Activated naive CD4-positive, alpha-beta T cell treated with Interleukin-2 at 50 U/mL for 16 hours (primary cell): Measurements from ENCODE around the gene ZIC5.

Source experiments
- DNase-seq: peaks from one replicate; pipeline ENCODE4 v3.0.0-alpha.2; 2020

Gene ZIC5

DNA sequence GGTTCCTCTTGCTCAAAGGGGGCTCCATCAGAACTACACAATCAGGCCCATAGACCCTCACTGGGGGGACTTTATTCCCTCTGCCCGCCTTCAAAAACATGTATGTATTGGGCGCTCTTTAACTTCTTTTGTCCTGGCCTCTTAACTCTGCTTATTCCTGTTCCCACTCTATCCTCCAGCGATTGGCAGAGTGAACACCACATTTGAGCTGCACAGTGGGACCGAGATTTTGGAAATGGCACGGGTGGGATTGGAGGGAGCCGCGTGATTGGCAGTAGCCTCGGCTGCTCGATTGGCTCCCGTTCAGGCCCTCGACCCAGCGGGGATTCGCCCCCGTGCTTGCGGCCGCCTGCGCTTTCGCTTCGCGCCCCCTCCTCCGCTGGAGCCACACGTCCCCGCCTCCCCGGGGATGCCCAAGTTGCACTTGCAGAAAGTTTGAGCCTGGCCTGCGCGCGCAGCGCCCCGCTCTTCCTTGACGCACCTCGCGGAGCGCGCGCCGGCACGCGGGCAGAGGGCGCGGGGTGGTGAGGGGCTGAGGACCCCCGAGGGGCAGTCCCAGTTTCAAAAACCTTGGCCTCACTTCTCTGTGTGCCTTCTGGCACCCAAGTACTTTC, at the start of gene ZIC5:
ZIC5 (minus strand) TSS at position 192 of the 614 bp plus-strand sequence; CDS start at position 28, 164 bp downstream.
- no peak for DNase-seq

DNA sequence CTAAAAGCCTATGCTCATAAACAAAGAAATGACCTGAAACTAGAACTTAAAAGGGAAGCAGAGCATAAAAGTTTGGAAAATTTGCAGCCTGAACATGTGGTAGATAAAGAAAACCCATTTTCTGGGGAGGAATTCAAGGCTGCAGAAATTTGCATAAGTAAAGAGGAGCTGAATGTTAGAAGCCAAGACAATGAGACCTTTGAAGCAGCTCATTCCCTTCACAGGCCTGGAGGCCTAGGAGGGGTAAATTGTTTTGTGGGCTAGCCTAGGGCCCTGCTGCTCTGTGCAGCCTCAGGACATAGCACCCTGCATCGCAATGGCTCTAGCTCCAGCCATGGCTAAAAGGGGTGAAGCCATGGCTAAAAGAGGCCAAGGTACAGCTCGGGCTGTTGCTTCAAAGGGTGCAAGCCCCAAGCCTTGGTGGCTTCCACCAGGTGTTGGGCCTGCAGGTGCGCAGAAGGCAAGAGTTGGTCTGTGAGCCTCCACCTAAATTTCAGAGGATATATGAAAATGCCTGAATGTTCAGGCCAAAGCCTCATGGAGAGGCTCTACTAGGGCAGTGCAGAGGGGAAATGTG, 48.3 kb upstream of the ZIC5 start:
- DNase-seq: no peak

DNA sequence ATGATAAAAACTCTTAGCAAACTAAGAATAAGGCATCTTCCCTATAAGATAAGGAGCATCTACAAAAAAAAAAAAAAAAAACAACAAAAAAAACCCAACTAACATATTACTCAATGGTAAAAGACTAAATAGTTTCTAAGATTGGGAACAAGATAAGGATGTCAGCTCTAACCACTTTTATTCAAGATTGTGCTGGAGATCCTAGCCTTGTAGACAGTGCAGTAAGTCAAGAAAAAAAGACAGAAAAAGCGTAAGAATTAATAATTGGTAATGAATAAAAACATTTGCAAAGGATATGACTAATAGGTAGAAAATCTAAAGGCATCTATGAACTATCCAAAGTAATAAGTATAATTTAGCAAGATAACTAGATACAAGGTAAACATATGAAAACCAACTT, 43.1 kb upstream of the ZIC5 start:
- no peak for DNase-seq

DNA sequence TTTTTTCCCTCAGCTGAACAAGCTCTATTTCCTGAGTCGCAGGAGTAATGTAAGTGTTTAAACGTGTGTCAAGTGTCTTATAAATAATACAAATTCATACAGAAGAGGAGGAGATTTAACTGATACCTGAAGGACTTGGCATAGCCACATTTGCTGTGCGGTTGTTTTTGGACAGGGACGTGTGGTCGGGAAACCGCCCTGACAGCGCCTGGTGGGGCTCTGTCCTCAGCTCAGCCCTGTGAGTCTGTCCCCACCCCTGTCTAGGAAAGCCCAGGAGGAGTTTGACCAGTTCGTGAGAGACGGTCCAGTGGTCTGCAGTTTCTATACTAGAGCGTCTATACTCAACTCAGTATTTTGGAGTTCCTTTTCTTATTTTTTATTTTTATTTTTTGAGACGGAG, 26.7 kb upstream of the ZIC5 start:
- DNase-seq: no peak

DNA sequence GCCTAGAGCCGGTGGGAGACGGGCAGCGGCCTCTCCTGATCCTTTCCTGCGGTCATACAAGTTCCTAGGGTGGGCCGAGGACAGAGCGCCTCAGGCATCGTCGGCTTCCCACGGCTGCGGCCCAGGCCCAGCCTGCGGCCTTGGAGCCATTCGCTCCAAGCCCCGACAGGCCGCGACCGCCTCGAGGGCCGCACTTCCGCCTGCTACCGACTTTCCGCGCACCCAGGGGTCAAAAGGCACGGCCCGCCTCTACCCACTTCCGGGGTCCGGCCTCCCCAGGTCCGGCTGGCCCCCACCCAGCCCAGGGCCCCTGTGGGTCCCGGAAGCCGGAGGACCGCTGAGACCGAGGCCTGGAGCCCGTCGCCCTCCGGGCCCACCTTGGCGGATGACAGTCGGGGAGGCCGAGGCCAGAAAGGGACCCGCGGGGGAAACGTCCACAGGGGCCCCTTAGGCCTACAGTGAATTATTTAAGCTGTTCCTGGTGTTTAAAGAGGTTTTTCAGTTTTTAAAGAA, 26.2 kb upstream of the ZIC5 start:
- DNase-seq: no peak

DNA sequence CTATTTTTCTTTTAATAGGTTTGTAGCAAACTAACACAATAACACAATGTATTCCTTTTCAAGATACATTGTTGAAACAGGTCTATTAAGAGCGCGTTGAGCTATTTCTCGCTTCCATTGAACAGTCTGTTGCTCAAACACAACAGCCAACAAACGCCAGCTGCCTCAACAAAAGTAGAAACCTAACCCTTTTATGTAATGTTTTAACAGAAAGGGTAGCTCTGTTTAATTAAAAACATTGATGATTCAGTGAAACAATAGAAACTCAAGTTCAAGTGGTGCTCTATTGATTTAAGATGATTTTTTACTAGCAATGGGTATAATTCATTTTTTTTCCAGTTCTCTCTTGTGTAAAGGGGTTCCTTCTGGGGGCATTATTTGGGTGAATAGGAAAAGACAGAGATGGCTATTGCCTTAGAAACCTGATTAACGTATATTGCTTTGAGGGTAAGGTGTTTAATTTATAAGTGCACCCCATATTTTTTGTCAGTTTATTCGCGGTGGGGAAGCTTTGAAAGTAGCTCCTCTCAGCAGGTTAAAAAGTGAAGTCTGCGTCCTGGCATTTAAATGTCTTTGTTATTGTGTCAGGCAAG, 24.9 kb upstream of the ZIC5 start:
- no peak for DNase-seq

DNA sequence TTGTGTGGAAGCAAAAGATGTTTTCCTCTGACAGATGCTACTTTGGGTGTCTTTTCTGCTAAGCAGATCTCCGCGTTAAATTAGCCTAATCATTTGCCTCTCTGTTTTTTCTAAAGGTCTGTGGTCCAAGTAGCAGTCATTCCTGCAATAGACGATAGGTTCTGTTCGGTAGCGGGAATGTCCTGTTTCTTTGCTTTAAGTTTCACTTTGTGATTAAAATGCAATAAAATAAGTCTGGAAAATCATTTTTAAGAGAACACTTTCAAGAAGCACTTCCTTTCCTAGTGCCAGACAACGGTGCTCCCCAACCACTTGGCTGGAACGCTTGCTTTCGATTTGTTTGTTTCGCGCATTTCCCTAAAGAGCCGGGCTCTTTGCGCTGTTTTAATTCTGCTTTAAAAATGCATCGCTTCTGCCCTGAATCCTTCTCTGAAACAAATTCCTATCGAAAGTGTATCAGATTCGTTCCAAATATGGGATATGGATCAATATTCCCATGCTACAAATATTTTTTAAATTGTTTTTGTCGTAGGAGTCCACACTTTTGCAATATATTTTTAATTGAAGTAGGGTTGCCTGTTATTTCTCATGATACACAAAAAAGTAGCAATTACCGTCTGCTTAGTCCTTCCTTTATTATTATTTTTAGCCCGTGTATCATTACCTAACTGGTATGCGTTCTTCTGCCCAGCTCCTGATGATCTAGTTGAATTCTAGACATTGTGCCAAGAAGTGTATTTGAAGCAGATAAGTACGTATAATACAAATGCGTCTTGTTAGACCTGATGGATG, 24.2 kb upstream of the ZIC5 start:
- no peak for DNase-seq

DNA sequence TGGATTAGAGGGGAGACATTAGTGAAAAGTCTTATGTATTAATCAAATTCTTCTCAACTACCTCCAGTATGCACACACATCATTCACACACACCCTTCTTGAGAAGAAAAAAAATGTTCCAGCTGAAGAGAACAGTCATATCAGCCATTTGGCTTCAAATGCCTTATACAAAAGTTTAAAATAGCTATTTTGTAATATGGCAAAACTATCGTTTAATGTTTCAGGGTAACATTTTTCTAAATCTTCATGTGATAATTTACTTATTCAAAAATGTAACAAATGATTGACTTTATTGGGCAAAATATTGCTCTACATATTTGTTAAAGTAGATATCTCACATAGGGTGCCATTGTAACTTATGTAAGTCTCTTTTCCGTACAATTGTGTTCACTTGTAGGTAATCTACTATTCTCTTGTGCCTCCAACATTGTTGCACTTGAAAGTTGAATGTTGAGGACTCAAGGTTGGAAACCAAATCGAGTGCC, 23.6 kb upstream of the ZIC5 start:
- DNase-seq: no peak

DNA sequence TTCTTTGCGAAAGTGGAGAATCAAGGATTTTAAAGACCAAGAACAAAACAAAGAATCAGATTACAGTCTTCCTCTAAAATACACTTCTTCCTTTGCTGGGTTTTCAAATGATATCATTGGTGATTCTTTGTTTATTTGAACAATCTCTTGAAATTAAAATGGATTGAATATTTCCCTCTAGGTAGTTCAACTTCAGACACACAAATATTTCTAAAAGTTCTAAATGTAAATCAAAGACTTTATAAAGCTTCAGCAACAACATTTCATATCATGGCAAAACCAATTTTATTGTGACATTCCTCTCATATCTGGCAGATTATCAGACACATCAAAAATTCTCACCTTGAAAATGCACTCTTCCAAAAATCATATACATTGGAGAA, 23.1 kb upstream of the ZIC5 start:
- DNase-seq: no peak

DNA sequence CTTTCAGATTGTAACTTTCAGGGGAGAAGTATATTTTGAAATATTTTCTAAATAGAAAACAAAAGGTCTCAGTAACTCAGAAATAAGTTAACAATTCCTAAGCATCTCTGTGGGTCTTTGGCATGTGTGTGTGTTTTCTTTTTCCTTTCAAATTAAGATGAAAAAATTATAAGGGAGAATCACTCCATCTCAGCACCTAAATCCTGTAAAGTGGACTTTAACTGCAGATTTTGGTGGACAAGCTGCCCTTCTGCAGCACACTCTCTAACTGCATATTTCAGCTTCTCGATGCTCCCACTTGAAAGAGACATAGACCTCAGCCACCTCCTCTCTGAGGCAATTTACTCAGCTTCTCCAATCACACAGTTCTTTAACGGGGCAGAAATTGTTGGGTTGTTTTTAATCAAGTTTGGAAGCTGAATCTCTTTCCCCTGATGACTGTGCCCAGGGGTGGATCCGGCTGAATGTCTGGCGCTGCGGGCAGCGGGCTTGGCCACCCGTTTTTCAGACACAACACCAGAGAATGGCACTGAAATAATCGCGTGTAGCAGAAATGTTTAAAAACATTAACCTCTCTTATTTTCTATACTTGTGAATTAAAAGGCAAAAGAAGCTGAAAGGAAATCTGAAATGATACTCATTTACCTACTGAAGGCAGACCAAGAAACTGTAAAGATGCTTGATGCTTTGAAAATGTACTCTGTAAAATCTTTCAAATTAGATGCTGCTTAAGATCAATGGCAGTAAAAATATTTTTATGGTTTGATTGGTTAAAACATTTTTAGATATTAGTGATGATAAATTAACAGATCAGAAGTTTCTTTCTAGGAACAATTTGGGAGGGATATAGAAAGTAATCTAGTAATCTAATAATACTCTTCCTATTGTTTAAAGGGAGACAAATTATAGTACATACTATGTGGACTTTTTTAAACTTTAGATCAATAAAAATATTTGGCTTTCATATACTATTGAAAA, 22.4 kb upstream of the ZIC5 start:
- DNase-seq: no peak

DNA sequence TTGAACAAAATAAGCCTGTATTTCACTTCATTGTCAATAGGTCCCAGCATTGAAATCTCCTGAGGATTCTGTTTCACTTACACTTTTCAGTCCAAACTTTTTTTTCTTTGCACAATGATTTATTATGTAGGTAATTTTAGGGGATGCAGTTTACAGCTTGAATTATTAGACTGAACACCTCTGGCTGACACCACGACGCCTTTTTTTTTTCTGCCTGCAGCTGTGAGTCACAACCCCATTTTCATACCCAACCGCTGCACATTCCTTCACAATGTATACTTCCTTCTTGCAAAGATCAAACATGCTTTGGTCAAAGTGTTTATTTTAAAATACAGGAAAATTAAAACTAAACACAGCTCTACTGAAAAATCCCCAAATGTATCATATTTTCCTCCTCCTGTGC, 21.4 kb upstream of the ZIC5 start:
- DNase-seq: no peak

DNA sequence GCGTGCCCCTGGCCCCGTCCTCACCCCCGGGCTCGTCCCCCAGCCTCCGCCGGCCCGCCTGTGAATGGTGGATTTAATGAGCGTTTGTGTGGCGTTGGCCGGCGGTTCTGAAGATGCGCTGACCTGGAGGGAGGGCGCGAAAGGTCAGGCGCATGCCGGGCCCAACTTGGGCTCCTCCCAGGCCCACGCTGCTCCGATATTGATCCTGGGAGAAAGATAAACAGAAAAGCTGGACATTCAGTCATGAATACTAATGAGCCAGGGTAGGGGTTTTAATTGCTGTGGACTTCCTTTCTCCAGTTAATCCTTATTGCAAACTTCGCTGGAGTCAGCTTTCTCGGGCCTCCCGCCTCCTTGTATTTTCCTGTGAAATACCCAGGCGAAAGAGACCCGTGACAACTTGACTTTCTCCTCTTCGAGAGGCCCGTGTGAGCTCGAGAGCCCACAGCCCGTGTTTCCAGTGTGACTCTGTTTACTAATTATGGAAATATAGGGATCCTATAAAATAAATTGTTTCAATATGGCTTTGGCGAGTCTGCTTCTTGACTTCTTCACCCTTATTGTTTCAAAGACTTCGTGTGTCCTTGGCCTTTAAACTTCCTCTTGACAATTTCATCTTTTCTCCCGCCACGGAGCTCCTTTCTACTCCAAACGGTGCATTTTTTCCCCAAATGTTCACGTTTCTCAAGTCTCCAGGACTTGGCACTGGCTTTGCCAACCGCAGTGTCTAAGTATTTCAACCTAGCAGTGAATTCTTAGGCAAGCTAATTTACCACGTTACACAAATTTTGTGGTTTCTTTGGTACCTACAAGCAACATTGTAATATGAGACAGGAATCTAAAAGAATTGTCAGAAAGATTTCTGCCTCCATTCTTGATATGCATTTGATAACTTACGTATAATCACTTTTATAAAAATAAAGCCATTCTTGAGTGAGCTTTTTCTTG, 20.5 kb upstream of the ZIC5 start:
- no peak for DNase-seq

DNA sequence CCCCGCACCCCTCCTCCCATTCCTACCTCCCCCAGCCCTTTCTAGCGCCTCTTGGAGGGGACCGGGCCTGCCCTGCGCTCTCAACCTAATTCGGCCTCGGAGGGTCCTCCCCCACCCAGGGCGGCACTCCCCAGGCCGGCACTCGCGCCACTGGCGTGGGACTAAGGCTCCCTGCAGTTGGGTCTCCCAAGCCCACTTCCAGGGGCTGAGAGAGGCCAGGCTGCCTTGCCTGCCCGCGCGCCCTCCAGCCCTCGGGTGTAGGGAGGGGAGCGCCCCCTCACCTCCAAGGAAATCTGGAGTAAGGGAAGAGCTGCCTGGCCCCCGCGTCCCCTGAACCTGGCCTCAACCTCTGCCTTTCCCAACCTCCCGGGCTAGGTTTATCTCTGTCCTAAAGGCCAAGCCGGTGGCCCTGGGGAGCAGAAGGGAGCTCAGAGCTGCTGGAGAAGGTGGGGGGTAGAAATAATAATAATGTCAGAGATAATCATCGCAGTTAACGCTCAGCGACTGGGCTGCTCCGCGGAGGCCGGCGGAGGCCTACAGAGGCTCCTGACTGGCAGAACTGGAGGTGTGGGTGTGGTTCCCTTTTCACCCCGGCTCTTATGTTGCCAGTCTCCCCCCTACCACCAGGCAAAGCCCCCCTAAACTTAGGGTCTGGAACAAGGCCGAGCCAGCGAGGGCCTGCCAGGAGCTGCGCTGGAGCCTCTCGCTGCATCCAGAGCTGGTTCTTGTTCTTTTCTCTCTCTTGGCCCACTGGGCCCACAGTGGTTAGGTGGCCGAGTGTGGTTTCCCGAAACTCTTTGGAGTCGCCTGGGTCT, 19.7 kb upstream of the ZIC5 start:
- no peak for DNase-seq

DNA sequence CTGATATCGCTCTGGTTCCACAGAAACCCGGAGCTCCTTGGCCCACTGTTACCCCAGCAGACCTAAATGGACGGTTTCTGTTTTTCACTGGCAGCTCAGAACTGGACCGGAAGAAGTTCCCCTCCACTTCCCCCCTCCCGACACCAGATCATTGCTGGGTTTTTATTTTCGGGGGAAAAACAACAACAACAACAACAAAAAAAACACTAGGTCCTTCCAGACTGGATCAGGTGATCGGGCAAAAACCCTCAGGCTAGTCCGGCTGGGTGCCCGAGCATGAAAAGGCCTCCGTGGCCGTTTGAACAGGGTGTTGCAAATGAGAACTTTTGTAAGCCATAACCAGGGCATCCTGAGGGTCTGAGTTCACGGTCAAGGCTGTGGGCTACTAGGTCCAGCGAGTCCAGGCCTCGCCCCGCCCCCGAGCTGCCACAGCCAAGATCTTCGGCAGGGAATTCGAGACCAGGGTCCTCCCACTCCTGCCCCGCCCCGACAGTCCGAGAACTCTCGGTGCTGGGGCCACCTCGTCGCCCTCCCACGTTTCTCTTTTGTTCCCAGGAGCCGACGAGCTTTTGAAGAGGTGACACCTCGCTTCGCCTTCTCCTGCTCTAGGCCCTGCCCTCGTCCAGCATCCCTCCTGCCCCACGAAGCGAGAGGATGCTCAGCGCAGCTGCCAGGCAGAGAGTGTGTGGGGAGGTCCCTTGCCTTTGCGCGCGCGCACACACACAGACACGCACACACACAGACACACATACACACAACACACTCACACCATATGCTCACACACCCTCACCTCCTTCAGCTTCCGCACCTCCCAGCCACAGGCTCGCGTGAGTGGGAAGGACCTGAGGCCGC, 18.8 kb upstream of the ZIC5 start:
- no peak for DNase-seq

DNA sequence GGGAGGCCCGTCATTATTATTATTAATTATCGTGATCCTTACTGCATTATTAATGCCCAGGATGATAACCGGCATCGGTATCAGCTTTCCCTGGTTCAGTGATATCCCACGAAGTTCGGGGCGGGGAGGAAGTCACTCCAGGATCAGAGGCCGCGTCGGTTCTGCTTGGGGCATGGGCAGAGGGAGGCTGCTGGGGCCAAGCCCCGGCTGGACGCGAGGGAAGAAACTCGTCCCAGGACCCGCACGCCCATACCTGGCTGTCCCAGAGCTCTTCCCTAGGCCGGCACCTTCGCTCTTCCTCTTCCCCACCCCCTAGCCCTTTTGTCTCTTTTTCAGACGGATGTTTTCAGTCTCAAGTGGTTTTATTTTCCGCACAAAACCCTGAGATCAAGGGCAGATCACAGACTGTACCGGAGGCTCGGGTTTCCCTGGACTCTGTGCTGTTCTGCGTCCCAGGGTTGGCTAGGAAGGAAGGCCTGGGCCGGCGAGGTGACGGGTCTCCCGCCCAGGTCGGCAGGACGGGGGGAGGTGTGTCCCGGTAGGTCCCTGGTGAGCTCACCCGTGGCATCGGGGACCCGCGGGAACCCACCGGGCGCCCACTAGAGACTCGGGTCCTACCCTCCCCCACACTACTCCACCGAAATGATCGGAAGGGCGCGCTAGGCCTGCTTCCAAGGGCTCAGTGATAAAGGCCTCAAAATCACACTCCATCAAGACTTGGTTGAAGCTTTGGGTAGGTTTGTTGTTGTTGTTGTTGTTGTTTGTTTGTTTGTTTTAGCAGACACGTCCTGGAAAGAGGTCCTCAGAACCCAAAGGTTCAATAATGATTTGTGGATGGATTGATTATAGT, 17.9 kb upstream of the ZIC5 start:
- no peak for DNase-seq

DNA sequence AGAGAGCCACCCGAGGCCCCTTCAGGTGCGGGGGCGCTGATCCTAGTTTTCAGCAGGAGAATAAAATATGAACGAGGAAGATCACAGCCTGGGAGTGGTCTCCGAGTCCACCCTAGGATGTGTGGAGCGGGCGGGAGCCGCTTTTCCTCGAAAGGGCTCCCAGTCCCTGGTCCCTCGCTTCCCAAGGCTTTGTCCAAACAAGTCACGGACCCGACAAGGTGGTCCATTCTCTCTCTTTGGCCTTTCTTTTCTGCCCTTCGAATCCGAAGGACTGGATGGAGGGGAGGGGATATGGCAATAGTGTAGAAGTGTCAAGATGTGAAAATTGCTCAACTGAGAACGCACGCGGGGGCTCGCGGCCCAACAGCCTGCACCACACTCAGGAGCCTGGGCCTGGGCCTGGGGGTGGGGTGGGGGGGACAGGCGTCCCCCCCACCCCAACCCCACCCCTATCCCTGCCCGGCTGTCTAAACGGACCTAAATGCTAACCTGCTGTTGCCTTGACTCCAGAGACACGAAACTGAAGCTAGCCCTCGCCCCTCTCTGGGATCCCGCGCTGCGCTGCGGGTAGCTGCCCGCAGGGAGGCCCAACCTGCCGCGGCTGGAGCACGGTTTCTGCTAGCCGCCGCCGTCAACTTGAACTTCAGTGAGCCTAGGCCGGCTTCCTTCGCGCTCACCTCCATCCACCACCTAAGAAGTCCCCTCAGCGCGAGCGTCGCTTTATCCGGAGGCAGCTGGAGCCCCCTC, 17.1 kb upstream of the ZIC5 start:
- DNase-seq: no peak
